Measurements from ENCODE around the gene PSME4.
"Not testable (repeated sequence)": the region's sequence is repeated elsewhere in the genome, so short reads cannot be mapped to it uniquely, and the experiment has no call there.

The PSME4 gene

DNA sequence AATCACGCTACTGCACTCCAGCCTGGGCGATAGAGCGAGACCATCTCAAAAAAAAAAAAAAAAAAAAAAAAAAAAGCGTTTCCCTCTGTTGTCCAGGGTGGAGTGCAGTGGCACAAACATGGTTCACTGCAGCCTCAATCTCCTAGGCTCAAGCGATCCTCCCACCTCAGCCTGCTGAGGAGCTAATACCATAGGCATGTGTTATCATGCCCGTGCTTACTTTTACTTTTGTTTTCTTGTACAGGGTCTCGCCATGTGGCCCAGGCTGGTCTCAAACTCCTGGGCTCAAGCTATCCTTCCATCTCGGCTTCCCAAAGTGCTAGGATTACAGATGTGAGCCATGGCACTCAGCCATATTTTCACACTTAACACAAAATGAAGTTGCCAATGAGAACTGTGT is 37.5 kb downstream of the PSME4 start:
- POLR2A ChIA-PET = no interaction called here
- CTCF ChIA-PET = no interaction called here
- DNase-seq (ENCODE audit: extremely low spot score) = no peak
- TF ChIP-seq FOXK2 (IDR thresholded peaks at IDR 0.05) = no peak
- TF ChIP-seq SUZ12 (IDR thresholded peaks at IDR 0.05) = no peak
- TF ChIP-seq ELF4 (IDR thresholded peaks at IDR 0.05) = no peak
- TF ChIP-seq TARDBP (IDR thresholded peaks at IDR 0.05) = no peak
- TF ChIP-seq NFRKB (IDR thresholded peaks at IDR 0.05) = no peak
- no peak for TF ChIP-seq L3MBTL2 (conservative IDR thresholded peaks at IDR 0.05)

DNA sequence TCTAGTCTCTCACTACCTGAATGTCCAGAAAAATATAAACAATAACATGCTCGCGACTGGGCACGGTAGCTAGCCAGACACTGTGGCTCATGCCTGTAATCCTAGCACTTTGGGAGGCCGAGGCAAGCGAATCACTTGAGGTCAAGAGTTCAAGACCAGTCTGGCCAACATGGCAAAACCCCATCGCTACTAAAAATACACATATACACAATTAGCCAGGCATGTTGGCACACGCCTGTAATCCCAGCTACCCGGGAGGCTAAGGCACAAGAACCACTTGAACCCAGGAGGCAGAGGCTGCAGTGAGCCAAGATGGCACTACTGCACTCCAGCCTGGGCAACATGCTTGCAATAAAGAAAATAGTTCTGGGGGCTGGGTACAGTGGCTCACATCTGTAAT is 44.5 kb downstream of the PSME4 start:
- CTCF ChIA-PET; DNase-seq (ENCODE audit: extremely low spot score); POLR2A ChIA-PET: not testable (repeated sequence)

DNA sequence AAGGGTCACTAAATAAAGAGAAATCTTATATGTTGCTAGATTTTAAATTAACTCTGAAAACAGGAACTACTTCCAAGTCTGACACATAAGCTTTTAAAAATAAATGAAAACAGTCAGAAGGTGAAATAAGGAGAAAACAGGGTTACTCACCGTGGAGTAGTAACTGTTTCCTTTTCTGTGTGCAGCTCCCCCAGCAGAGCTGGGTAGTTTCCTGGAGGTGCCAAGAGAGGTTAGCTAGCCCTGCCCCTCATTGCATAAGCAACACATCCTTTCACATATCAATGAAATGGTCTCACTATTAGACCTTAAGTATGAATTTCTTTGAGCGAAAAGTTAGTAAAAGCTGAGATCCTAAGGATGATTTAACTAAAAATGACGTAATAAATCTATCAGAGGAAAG is 57.1 kb downstream of the PSME4 start:
- no peak for DNase-seq (ENCODE audit: extremely low spot score)
- ChIA-PET POLR2A (no interaction called here), CTCF (interaction anchor here (1.8 kb wide), 1 partner anchor 12 kb away, joined by 3 read pairs; no protein-coding TSS in a partner anchor)
- TF ChIP-seq HDGF (IDR thresholded peaks at IDR 0.05; ENCODE audit: borderline replicate concordance) (no peak), ELF4 (IDR thresholded peaks at IDR 0.05) (no peak), CTBP1 (IDR thresholded peaks at IDR 0.05; ENCODE audit: borderline replicate concordance) (no peak), SP1 (IDR thresholded peaks at IDR 0.05) (no peak), SUZ12 (IDR thresholded peaks at IDR 0.05) (no peak), ZNF384 (IDR thresholded peaks at IDR 0.05) (no peak), LEF1 (IDR thresholded peaks at IDR 0.05; ENCODE audit: borderline replicate concordance) (no peak), L3MBTL2 (conservative IDR thresholded peaks at IDR 0.05) (no peak), TARDBP (IDR thresholded peaks at IDR 0.05) (no peak), FOXA1 (IDR thresholded peaks at IDR 0.05) (no peak), BHLHE40 (IDR thresholded peaks at IDR 0.05; ENCODE audit: borderline replicate concordance) (no peak), FOXM1 (IDR thresholded peaks at IDR 0.05; ENCODE audit: borderline replicate concordance) (no peak), NFRKB (IDR thresholded peaks at IDR 0.05) (no peak), FOXK2 (IDR thresholded peaks at IDR 0.05) (no peak)
- TF ChIP-seq, protein P1, sequence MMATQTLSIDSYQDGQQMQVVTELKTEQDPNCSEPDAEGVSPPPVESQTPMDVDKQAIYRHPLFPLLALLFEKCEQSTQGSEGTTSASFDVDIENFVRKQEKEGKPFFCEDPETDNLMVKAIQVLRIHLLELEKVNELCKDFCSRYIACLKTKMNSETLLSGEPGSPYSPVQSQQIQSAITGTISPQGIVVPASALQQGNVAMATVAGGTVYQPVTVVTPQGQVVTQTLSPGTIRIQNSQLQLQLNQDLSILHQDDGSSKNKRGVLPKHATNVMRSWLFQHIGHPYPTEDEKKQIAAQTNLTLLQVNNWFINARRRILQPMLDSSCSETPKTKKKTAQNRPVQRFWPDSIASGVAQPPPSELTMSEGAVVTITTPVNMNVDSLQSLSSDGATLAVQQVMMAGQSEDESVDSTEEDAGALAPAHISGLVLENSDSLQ (IDR thresholded peaks at IDR 0.05) = no peak

DNA sequence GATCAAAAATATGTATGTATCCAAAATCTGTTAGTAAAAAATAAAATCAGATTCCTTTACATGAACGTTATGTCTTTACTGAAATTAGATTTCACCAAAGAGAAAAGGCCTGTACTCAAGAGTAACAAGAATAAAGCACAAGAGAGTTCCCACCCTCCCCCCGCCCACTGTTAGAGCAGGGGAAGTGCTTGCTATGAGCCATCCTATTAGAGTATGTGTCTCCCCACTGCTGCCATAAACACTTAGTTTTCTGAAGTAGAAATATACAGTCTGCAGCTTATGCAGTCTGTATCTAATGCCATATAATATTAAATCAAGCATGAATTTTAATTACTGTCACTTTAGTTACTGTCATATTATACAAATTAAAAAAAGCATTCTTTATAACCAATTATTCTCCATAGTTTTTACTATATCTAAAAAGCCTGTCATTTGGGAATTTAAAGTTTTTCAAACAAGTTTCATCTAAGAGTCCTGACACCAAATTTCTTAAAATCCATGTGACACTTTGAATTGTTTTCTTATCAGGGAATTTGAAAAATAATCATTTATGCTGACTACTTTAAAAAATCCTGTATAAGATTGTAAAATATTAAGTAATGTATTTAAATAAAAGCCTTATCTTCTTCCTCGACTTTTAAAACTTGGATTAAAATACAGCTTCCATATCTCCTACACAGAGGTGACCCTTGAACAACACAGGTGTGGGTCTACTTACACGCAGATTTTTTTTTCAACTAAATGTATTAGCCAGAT is 59.2 kb downstream of the PSME4 start:
- ChIA-PET POLR2A (no interaction called here), CTCF (no interaction called here)
- no peak for DNase-seq (ENCODE audit: extremely low spot score)
- no peak for TF ChIP-seq SP1 (IDR thresholded peaks at IDR 0.05)
- TF ChIP-seq TARDBP (IDR thresholded peaks at IDR 0.05) = no peak
- TF ChIP-seq LEF1 (IDR thresholded peaks at IDR 0.05; ENCODE audit: borderline replicate concordance) = no peak
- no peak for TF ChIP-seq NFRKB (IDR thresholded peaks at IDR 0.05)
- no peak for TF ChIP-seq HDGF (IDR thresholded peaks at IDR 0.05; ENCODE audit: borderline replicate concordance)
- no peak for TF ChIP-seq L3MBTL2 (conservative IDR thresholded peaks at IDR 0.05)
- TF ChIP-seq BHLHE40 (IDR thresholded peaks at IDR 0.05; ENCODE audit: borderline replicate concordance) = no peak
- TF ChIP-seq, protein P1 (IDR thresholded peaks at IDR 0.05) = no peak
- no peak for TF ChIP-seq CTBP1 (IDR thresholded peaks at IDR 0.05; ENCODE audit: borderline replicate concordance)
- no peak for TF ChIP-seq ELF4 (IDR thresholded peaks at IDR 0.05)

DNA sequence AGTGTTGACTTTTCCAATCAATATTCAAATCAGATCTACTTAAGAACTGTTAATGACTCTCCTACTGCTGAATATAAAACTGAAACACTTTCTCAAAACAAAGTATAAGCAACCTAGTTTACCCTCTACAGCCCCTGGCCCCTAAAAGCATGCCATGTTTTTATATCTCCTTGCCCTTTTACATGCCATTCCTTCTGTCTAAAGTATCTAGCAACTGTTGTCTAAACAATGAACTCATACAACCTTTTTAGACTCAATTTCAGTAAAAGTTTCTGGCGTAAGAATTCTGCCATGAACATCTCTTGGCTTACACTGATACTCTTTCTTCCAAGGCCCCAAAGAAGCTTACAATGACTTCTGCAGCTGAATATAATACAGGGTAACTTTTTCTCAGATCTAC is 63.2 kb downstream of the PSME4 start:
- ChIA-PET POLR2A (no interaction called here), CTCF (no interaction called here)
- no peak for TF ChIP-seq NFRKB (IDR thresholded peaks at IDR 0.05)
- no peak for TF ChIP-seq ARNT (IDR thresholded peaks at IDR 0.05)
- TF ChIP-seq SP1 (IDR thresholded peaks at IDR 0.05) = no peak
- TF ChIP-seq TARDBP (IDR thresholded peaks at IDR 0.05) = no peak
- TF ChIP-seq ZNF384 (IDR thresholded peaks at IDR 0.05) = no peak
- TF ChIP-seq, protein P1 (IDR thresholded peaks at IDR 0.05) = no peak
- TF ChIP-seq FOXK2 (IDR thresholded peaks at IDR 0.05) = no peak
- no peak for TF ChIP-seq BHLHE40 (IDR thresholded peaks at IDR 0.05; ENCODE audit: borderline replicate concordance)
- TF ChIP-seq ELF4 (IDR thresholded peaks at IDR 0.05) = no peak
- no peak for TF ChIP-seq FOXA1 (IDR thresholded peaks at IDR 0.05)
- TF ChIP-seq LEF1 (IDR thresholded peaks at IDR 0.05; ENCODE audit: borderline replicate concordance) = no peak
- no peak for TF ChIP-seq L3MBTL2 (conservative IDR thresholded peaks at IDR 0.05)
- TF ChIP-seq FOXM1 (IDR thresholded peaks at IDR 0.05; ENCODE audit: borderline replicate concordance) = no peak
- TF ChIP-seq SUZ12 (IDR thresholded peaks at IDR 0.05) = no peak
- DNase-seq (ENCODE audit: extremely low spot score) = no peak

DNA sequence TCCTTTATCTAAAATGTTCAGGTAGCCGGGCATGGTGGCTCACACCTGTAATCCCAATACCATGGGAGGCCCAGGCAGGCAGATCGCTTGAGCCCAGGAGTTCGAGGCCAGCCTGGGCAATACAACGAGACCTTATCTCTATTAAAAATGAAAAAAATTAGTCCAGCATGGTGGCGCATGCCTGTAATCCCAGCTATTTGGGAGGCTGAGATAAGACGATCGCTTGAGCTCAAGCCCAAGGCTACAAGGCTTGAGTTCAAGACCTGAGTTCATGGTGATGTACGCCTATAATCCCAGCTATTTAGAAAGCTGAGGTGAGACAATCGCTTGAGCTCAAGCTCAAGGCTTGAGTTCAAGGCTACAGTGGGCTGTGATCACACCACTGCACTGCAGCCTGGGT is 65.4 kb downstream of the PSME4 start:
- POLR2A ChIA-PET = no interaction called here
- CTCF ChIA-PET = no interaction called here
- DNase-seq (ENCODE audit: extremely low spot score) = no peak
- no peak for TF ChIP-seq ZNF384 (IDR thresholded peaks at IDR 0.05)
- no peak for TF ChIP-seq SP1 (IDR thresholded peaks at IDR 0.05)
- TF ChIP-seq NFRKB (IDR thresholded peaks at IDR 0.05) = no peak
- TF ChIP-seq LEF1 (IDR thresholded peaks at IDR 0.05; ENCODE audit: borderline replicate concordance) = no peak
- TF ChIP-seq ELF4 (IDR thresholded peaks at IDR 0.05) = no peak
- no peak for TF ChIP-seq L3MBTL2 (conservative IDR thresholded peaks at IDR 0.05)
- no peak for TF ChIP-seq FOXM1 (IDR thresholded peaks at IDR 0.05; ENCODE audit: borderline replicate concordance)
- TF ChIP-seq, protein P1 (IDR thresholded peaks at IDR 0.05) = no peak
- TF ChIP-seq CTBP1 (IDR thresholded peaks at IDR 0.05; ENCODE audit: borderline replicate concordance) = no peak
- TF ChIP-seq FOXA1 (IDR thresholded peaks at IDR 0.05) = no peak
